HG02970 (cell line): ENCODE results near the gene AAMP.

Source experiments
- ATAC-seq: cut with Tn5 transposase; IDR thresholded peaks from one replicate; pipeline ENCODE4 v1.9.1; 2021; ENCODE audit warnings: mild to moderate bottlenecking, moderate library complexity, moderate number of reproducible peaks; ENCODE audit not compliant: unreplicated experiment, low FRiP score

Gene AAMP

DNA sequence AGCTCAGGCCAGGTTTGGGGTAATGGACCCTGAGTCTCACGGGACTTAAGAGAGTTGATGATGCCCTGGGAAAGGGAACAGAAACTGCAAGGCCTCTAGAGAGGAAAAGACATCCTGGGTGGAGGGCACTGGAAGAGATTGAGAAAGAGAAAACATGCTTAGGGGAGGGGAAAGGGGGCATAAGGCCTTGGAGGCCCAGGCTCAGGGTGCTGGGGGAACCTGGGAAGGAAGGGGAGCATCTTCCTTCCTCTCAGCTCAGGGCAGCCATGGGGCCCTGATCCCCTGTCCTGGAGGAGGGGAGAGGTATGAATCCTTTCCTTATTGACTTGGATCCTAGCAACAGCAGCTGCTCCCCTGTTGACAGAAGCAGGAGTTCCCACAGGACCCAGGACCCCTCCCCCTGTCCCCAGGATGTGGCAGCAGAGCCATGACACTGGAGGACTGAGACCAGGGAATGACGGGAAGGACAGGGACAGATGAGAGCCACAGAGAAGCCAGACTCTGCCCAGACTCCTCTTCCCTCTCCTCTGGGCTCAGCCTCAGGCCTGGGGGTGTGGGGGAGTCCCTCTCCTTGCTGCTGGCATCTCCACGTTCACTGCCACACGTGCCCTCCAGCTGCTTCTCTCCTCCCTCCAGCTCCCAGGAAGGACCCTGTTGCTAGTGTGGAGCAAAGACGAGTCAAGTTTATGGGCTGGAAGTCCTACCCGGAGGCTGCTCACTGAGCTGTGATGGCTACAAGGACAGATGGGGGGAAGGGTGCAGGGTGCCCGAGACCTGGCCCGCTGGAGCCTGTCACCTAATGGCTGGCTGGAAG, 8.3 kb downstream of the AAMP start:
- no peak for ATAC-seq

DNA sequence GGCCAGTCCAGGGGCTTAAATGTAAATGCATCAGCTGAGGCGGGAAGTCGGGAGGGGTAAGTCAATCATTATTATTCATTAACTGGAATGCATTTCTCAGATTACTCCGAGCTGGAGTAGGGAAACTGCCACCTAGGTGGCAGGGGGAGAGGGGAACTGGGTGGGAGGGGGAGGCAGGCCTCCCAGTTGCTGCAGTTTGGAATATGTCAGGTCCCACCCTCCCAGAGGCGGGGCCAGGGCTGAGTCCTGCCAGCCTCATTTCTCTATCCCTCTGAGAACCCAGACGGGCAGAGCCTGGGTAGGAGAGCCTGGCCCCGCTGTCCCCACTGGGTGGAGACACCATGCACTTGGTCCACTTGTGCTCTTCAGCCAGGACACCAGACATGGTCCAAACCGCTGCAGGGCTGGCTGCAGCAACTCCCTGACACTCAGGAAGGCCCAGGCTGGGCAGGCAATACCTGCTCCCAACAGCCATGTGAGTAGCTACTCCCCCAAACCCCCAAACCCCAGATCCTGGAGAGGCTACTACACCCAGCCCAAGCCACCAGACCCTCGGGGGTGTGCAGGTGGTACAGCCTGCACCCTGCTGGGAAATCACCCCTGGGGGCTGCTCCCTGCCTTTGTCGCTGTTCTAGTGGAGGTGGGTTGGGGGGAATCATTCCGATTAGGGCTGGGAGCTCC, 9.1 kb downstream of the AAMP start, which contains the start of gene GPBAR1:
GPBAR1 (plus strand) TSS at position 274 of the 681 bp plus-strand sequence. CDS start 1,710 bp downstream, outside the sequence.
- no peak for ATAC-seq

DNA sequence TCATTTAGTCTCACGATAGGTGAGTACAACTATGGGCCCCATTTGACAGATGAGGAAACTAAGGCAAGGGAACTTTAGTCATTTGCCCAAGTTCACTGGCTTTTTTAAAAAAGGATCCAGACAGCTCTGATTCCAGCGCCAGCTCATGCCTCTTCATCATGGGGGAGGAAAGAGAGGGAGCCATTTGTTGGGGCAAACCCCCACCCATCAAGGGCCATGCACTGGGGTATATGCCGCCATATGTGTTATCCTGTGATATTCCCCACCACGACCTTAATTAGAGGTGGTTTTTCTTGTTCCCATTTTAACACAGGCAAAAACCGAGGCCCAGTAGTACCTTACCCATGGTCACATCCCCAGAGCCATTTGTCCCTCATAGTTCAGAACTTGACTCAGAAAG, 9.8 kb downstream of the AAMP start:
- ATAC-seq, result no peak

GRCh38 chr2:218259099-218259961, 10.6 kb downstream of the AAMP start:
- no peak for ATAC-seq

DNA sequence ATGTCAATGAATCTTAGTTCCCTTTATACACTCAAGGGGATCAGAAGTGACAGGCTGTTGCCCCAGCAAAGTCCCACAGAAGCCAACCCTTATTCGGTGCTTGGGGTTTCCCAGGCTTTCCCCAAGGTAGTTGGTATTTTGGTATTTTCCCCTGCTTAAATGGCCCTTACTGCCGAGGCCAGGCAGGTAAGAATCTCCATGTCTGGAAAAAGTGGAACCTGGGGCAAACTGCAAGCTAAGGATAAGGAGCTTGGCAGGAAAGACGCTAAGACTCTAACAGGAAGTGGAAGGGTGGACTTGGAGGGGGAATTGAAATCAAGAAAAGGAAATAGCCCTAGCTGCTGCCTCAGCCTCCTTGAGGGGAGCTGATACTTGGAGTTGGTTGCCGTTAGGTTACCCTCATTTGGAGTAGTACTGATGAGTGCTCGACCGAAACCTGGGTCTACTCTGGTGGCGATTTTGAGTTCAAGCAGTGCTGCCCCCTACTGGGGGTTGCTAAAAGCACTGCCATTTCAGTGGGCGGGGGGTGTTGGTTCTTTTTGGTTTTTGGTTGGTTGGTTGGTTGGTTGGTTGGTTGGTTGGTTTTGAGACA, 12.5 kb downstream of the AAMP start:
- peak; percentile 45 for ATAC-seq

DNA sequence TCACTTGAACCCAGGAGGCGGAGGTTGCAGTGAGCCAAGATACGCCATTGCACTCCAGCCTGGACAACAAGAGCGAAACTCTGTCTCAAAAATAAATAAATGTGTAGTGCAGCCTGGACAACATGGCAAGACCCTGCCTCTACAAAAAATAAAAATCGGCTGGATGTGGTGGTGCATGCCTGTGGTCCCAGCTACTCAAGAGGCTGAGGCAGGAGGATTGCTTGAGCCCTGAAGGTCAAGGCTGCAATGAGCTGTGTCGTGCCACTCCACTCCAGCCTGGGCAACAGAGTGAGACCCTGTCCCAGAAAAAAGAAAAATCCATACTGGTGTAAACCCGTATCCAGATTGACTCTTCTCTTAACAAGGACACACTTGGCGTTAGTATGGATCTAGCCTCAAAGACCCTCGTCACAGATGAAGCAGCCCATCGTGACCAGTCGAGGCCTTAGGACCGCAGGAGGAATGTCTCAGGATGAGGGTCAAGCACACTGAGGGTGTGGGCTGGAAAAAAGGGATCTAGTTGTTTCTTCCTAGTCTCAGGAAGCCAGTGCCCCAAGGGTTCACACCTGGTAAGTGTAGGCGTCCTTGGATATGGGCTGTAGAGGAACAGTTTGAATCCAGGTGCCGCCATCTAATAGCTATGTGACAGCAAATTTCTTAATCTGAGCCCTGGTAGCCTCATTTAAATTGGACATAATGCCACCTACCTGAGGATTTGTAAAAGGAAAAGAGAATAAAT, 13.2 kb downstream of the AAMP start:
- peak; percentile 12 for ATAC-seq

DNA sequence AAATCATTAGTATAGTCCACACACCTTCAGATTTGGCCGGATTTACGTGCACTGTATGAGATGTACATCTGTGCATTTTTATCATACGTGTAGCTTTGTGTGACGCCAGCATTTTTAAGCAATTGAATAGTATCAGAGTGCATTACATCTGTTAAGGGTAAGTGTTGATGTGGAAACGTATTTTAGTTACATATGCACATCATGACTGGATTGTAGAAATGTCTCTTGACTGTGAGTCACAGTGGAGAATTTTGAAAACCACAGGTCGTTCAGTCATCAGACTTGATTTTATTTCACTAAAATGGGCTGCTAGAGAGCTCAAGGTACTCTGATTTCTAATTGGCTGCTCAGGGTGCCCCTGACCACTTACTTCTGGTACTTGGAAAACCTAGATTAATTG, 14.5 kb downstream of the AAMP start:
- no peak for ATAC-seq

DNA sequence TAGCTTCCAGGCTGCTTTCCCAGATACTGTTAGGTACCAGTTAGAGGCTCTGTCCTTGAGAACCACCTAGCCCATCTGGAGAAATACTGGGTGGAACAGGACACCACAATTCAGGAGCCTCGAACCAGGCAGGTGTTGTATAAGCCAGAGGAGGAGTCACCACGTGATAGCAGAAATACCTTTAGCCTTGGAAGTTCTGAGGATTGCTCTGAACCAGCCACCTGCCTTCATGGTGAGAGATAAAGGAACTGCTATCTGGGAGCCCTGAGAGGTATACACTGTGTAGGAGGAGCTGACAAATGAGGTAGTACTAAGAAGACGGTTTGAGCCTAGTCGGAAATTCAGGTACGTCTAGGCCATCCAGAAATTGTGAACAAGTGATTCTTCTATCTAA, 16.7 kb downstream of the AAMP start:
- ATAC-seq, result no peak

- no peak for ATAC-seq
Measured at GRCh38 chr2:218252509-218253231, 17.3 kb downstream of the AAMP start.

DNA sequence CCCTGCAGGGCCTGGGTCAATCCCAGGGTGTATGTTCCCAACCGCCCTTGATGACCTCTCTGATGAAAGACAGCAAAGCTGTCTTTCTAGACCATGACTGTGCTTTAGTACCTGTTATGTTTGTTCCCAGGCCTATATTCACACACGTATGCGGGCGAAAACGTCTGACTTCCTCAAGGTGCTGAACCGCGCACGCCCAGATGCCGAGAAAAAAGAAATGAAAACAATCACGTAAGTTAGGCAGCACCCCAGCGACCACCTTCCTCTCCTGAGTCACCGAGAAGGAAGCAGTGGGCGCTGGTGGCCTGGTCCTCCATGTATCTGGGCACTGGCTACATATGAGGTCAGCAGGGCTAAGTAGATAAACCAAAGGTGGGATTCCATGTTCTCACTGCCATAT, 20.2 kb downstream of the AAMP start:
- no peak for ATAC-seq

- no peak for ATAC-seq
Measured at GRCh38 chr2:218245214-218245613, 24.7 kb downstream of the AAMP start.

- no peak for ATAC-seq
Measured at GRCh38 chr2:218244665-218245064, 25.3 kb downstream of the AAMP start.

- no peak for ATAC-seq
Measured at GRCh38 chr2:218244204-218244603, 25.7 kb downstream of the AAMP start.

DNA sequence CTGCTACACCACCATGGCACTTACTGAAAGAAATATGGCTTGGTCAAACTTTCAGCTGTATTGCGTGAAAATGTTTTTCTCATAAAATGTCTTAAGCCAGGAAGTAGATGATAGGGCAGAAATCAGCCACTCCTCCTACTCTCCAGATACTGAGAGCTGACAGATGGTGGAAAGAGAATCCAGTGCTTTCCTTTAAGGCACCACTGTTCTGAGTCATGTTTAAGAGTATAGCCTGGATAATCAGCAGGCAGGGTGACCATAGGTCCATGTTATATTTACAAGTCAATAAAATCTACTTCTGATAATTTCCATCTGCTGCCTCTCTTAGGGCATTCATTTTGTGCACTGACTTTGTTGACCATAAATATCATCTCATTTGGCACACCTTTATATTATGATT, 31.1 kb downstream of the AAMP start:
- no peak for ATAC-seq

- ATAC-seq, result no peak
Measured at GRCh38 chr2:218236829-218237228, 33.1 kb downstream of the AAMP start.

DNA sequence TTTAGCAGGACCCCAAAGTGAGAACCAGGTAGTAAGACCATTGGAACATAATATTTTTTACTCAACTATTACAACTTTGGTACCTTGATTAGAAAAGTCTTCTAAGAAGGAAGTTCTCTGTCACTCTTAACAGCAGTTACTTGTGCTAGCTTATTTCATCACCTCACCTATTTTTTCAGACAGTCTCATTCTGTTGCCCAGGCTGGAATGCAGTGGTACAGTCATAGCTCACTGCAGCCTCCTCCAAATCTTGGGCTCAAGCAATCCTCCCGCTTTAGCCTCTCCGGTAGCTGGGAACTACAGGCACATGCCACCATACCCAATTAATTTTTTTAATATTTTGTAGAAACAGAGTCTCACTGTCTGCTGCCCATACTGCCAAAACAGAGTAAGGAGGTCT, 34.9 kb downstream of the AAMP start:
- ATAC-seq, result no peak

DNA sequence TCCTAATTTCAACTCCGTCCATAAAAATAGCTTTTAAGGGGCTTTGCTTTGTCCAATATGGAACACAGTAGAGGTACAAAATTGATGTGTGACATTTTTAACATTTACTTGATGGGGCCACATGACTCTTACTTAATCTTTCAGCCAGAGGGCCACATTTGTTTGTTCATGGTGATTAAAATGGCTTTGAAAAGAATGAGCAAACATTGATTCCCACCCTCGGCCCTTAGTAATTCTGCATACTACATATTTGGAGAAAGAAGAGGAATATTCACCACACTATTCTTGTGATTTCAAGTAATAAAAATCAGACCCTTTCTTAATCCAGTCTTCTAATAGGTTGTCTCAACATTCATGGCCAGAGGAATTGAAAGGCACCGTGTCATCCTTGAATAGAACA, 35.4 kb downstream of the AAMP start:
- ATAC-seq, result no peak

DNA sequence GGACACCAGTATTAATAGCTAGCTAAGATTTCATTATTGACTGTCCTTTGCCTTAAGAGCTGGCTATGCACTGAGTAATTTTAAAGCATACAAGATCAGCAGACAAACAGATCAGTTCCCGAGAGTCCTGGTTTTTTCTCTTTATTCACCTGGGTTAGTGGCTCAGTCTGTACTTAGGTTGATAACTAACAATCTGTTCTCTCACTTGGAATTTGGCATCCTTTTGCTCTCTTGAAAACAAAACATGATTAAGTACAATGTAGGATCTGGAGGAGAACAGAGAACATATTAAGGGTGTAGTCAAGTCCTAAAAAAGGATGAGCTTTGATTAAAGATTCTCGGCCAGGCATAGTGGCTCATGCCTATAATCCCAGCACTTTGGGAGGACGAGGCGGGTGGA, 36.4 kb downstream of the AAMP start:
- no peak for ATAC-seq

DNA sequence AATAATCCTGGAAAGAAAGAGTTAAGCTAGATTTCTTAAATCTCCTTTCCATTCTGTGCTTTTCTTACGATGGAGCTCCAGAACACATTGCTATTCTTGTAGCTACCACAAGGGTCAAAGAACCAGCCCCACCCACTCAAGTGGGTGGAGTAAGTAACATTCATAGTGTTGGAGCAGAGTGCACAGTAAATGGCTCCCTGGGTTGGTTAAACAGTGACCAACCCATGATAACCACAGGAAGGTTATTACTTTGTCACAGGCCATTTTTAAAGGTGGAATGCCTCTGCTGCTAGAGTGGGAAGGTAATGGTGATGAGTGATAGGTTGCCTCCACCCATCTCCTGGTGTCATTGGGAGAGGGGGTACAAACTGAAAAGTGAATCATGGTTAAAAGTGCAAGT, 39.1 kb downstream of the AAMP start:
- no peak for ATAC-seq
